ENCODE results near the gene GLDN. TPM values are rescaled to one million over a fixed set of nuclear protein-coding genes. Genes with fewer than 3 reads are reported as not detected.

GLDN gene
- total and polyA plus RNA-seq, 7 donors, result 0.46 to 5.5 (median 1.4) TPM; not detected in 1

GRCh38 chr15:51359981-51360380, 18.5 kb downstream of the GLDN start:
- Histone ChIP-seq H3K27ac (no peak overlapping the region), H3K4me1 (no peaks in the 10 kb centered on the region), H3K36me3 (no peaks in the 10 kb centered on the region), H3K27me3 (no peaks in the 10 kb centered on the region), H3K9me3 (no peaks in the 10 kb centered on the region), H3K4me3 (no peak overlapping the region)
- TF ChIP-seq CTCF (IDR thresholded peaks at IDR 0.05) (no peak), EP300 (IDR thresholded peaks at IDR 0.05) (no peak), POLR2AphosphoS5 (IDR thresholded peaks at IDR 0.05) (no peak), POLR2A (IDR thresholded peaks at IDR 0.05) (no peak)
- 90 to 91% methylated on average over 7 of the region's 7 CpGs for WGBS, 2 donors
- no peak for DNase-seq
- intact Hi-C loops (cut with DNase I), result no loop called here

DNA sequence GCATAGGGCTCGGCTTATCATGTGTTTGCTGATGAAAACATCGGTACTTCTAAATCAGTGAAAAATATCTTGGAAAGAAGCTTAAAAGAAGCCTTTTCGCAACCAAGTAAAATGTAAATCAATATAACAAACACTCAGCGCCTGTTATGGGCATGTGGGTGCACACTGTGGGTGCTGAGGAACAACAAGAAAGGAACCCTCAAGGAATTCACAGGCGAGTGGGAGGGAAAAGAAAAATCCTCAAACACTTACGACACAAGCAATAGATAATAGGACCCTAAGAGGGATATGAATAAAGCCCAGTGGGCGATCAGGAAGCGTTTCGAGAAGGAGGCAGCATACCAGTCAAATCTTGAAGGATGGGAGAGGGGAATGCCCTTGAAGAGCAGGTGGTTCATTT, 21.9 kb downstream of the GLDN start:
- intact Hi-C loops (cut with DNase I), result no loop called here
- Histone ChIP-seq H3K4me3 (no peak overlapping the region), H3K4me1 (peaks cover 0 to 4% (median 0%) of the 10 kb centered on the region in 4 donors), H3K27me3 (no peaks in the 10 kb centered on the region), H3K27ac (no peak overlapping the region), H3K36me3 (no peaks in the 10 kb centered on the region), H3K9me3 (no peaks in the 10 kb centered on the region)
- WGBS, 2 donors, result 81 to 92% methylated on average over 9 of the region's 9 CpGs
- TF ChIP-seq POLR2AphosphoS5 (IDR thresholded peaks at IDR 0.05) (no peak), POLR2A (IDR thresholded peaks at IDR 0.05) (no peak), EP300 (IDR thresholded peaks at IDR 0.05) (no peak), CTCF (IDR thresholded peaks at IDR 0.05) (no peak)
- DNase-seq, result no peak

DNA sequence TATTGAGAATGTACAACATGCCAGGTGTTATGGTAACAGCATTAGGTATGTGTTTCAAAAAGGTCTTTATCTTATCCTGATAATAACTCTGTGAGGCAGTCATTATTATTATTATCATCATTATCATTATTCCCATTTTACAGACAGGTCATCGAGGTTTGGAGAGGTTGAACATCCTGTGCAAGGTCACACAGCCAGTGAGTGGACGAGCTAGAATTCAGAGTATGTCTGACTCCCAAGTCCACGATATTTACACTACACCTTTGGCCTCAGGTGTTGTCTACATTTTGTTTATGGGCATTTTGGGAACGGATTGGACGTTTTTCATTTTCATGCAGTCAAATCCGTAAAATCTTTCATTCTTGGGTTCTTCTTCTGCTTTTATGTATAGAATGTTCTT, 24.0 kb downstream of the GLDN start:
- H3K27me3 ChIP-seq, result no peaks in the 10 kb centered on the region
- H3K36me3 ChIP-seq, result no peaks in the 10 kb centered on the region
- H3K9me3 ChIP-seq, result no peaks in the 10 kb centered on the region
- peaks cover 0 to 10% (median 5%) of the 10 kb centered on the region in 4 donors for H3K4me1 ChIP-seq
- H3K27ac ChIP-seq, result no peak overlapping the region
- TF ChIP-seq CTCF (IDR thresholded peaks at IDR 0.05) (no peak), POLR2A (IDR thresholded peaks at IDR 0.05) (no peak), EP300 (IDR thresholded peaks at IDR 0.05) (no peak), POLR2AphosphoS5 (IDR thresholded peaks at IDR 0.05) (no peak)
- intact Hi-C loops (cut with DNase I), result no loop called here
- no peak overlapping the region for H3K4me3 ChIP-seq
- DNase-seq, result no peak
- WGBS, 2 donors, result 86 to 89% methylated on average over 6 of the region's 6 CpGs

GRCh38 chr15:51366071-51366470, 24.6 kb downstream of the GLDN start:
- Histone ChIP-seq H3K27ac (no peak overlapping the region), H3K36me3 (no peaks in the 10 kb centered on the region), H3K27me3 (no peaks in the 10 kb centered on the region), H3K9me3 (no peaks in the 10 kb centered on the region), H3K4me3 (no peak overlapping the region), H3K4me1 (peaks cover 0 to 10% (median 5%) of the 10 kb centered on the region in 4 donors)
- TF ChIP-seq POLR2AphosphoS5 (IDR thresholded peaks at IDR 0.05) (no peak), CTCF (IDR thresholded peaks at IDR 0.05) (no peak), POLR2A (IDR thresholded peaks at IDR 0.05) (no peak), EP300 (IDR thresholded peaks at IDR 0.05) (no peak)
- DNase-seq, result no peak
- intact Hi-C loops (cut with DNase I), result no loop called here
- WGBS, 2 donors, result 80 to 86% methylated on average over 5 of the region's 5 CpGs

DNA sequence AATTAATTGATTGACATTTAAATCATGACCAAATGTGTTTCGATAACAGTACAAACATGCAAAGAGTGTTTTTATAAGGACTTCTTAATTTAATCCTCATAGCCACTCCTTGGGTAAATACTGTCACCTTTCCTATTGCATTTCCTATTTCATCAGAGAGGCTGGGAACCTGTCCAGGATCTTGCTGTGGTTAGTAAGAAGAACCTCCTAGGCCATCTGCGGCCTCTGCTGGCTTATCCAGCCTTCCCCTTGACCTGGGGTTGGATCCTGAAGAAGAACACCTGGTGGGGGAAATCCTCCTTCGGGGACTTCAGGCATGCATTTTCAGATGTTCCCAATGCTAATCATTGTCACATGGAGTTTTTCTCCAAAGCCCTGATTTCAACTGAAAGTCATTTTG, 25.5 kb downstream of the GLDN start:
- Histone ChIP-seq H3K9me3 (no peaks in the 10 kb centered on the region), H3K27me3 (no peaks in the 10 kb centered on the region), H3K4me1 (peaks cover 0 to 10% (median 5%) of the 10 kb centered on the region in 4 donors), H3K27ac (no peak overlapping the region), H3K4me3 (no peak overlapping the region), H3K36me3 (no peaks in the 10 kb centered on the region)
- 38 to 68% methylated on average over 3 of the region's 3 CpGs for WGBS, 2 donors
- no peak for DNase-seq
- intact Hi-C loops (cut with DNase I), result no loop called here
- TF ChIP-seq CTCF (IDR thresholded peaks at IDR 0.05), result no peak
- no peak for TF ChIP-seq EP300 (IDR thresholded peaks at IDR 0.05)
- no peak for TF ChIP-seq POLR2A (IDR thresholded peaks at IDR 0.05)
- no peak for TF ChIP-seq POLR2AphosphoS5 (IDR thresholded peaks at IDR 0.05)

Data from sigmoid colon (tissue), 7 donors.